GM23338 (cell line): ENCODE results near the gene DXO. TPM values are rescaled to one million over a fixed set of nuclear protein-coding genes. Genes with fewer than 3 reads are reported as not detected.

Experiments
- ATAC-seq: fragments of 200-7000 bp; cut with Tn5 transposase; 3 replicates; pipeline ENCODE4 v1.9.1; 2020
- DNase-seq: peaks from one replicate; pipeline ENCODE4 v3.0.0-alpha.2; 2015; ENCODE audit warnings: low spot score
- H2AFZ ChIP-seq: fragments of 200-600 bp; sonication (generic); 2 replicates; pipeline ENCODE4 v1.8.0; 2016; ENCODE audit warnings: antibody characterized with exemption, mild to moderate bottlenecking, moderate library complexity
- H3F3A ChIP-seq: fragments of 200-600 bp; sonication (generic); replicated peaks from 2 replicates; pipeline ENCODE4 v1.8.0; 2017; ENCODE audit warnings: antibody characterized with exemption, mixed run types, low read depth
- H3K27ac ChIP-seq: fragments of 200-600 bp; sonication (generic); 2 replicates; pipeline ENCODE4 v1.6.1; 2016; ENCODE audit warnings: low read depth
- H3K27me3 ChIP-seq: fragments of 200-600 bp; sonication (generic); 2 replicates; pipeline ENCODE4 v1.8.0; 2016; ENCODE audit warnings: mild to moderate bottlenecking, mixed run types, moderate library complexity; ENCODE audit not compliant: insufficient read depth
- H3K36me3 ChIP-seq: fragments of 200-600 bp; sonication (generic); 2 replicates; pipeline ENCODE4 v1.8.0; 2016; ENCODE audit warnings: mild to moderate bottlenecking; ENCODE audit not compliant: insufficient read depth
- H3K4me1 ChIP-seq: fragments of 200-600 bp; sonication (generic); 2 replicates; pipeline ENCODE4 v1.8.0; 2016; ENCODE audit warnings: mild to moderate bottlenecking, moderate library complexity; ENCODE audit not compliant: insufficient read depth
- H3K4me2 ChIP-seq: fragments of 200-600 bp; sonication (generic); 2 replicates; pipeline ENCODE4 v1.7.1; 2017; ENCODE audit warnings: mixed run types
- H3K4me3 ChIP-seq: fragments of 200-600 bp; sonication (generic); 2 replicates; pipeline ENCODE4 v1.6.1; 2016; ENCODE audit warnings: mixed run types
- H3K79me2 ChIP-seq: fragments of 200-600 bp; sonication (generic); replicated peaks from 2 replicates; pipeline ENCODE4 v1.8.0; 2017; ENCODE audit warnings: mild to moderate bottlenecking; ENCODE audit not compliant: insufficient read depth
- H3K9me2 ChIP-seq: fragments of 200-600 bp; sonication (generic); 2 replicates; pipeline ENCODE4 v1.8.0; 2017; ENCODE audit not compliant: insufficient read depth
- H4K20me1 ChIP-seq: fragments of 200-600 bp; sonication (generic); replicated peaks from 2 replicates; pipeline ENCODE4 v1.8.0; 2017; ENCODE audit warnings: mild to moderate bottlenecking; ENCODE audit not compliant: insufficient read depth
- H3K27ac Mint-ChIP-seq: 2 replicates; pipeline ENCODE4 v1.8.0; 2020; ENCODE audit warnings: inconsistent platforms, mild to moderate bottlenecking, moderate library complexity, mixed read lengths
- H3K27me3 Mint-ChIP-seq: 3 replicates; pipeline ENCODE4 v1.8.0; 2022; ENCODE audit warnings: low read depth, mild to moderate bottlenecking, moderate library complexity, mixed read lengths, inconsistent platforms; ENCODE audit not compliant: insufficient read depth, poor library complexity
- H3K36me3 Mint-ChIP-seq: 3 replicates; pipeline ENCODE4 v1.8.0; 2021; ENCODE audit warnings: low read depth, mild to moderate bottlenecking, inconsistent platforms, moderate library complexity, mixed read lengths
- H3K4me1 Mint-ChIP-seq: 3 replicates; pipeline ENCODE4 v1.8.0; 2020; ENCODE audit warnings: mild to moderate bottlenecking, inconsistent platforms, mixed read lengths
- H3K4me3 Mint-ChIP-seq: 3 replicates; pipeline ENCODE4 v1.8.0; 2021; ENCODE audit warnings: moderate library complexity, mild to moderate bottlenecking, inconsistent platforms, mixed read lengths
- H3K9me3 Mint-ChIP-seq: 3 replicates; pipeline ENCODE4 v1.8.0; 2020; ENCODE audit warnings: moderate library complexity, mild to moderate bottlenecking, inconsistent platforms, mixed read lengths
- CREB1 ChIP-seq: fragments of 250-450 bp; sonication (Bioruptor Pico); IDR thresholded peaks from 2 replicates; pipeline ENCODE4 v1.5.0; 2020; ENCODE audit warnings: low read depth, mild to moderate bottlenecking, moderate library complexity
- CTCF ChIP-seq, 2 experiments: fragments of 200-600 bp in 1 of 2; sonication (generic) in 1 of 2; conservative IDR thresholded peaks; 2 replicates each; pipeline versions ENCODE4 v1.5.1 to v1.6.1; 2016 to 2017; ENCODE audit warnings: antibody characterized with exemption in 2 of 2, low read depth in 2 of 2, mild to moderate bottlenecking in 2 of 2, moderate library complexity in 1 of 2
- ETS1 ChIP-seq: IDR thresholded peaks from 2 replicates; pipeline ENCODE4 v1.6.1; 2016; ENCODE audit warnings: antibody characterized with exemption
- EZH2 ChIP-seq: fragments of 200-600 bp; sonication (generic); IDR thresholded peaks from one replicate; pipeline ENCODE4 v1.8.0; 2017; ENCODE audit warnings: antibody characterized with exemption, mild to moderate bottlenecking, low read depth; ENCODE audit not compliant: unreplicated experiment
- EZH2phosphoT487 ChIP-seq: fragments of 200-600 bp; sonication (generic); IDR thresholded peaks from one replicate; pipeline ENCODE4 v1.8.1; 2018; ENCODE audit warnings: antibody characterized with exemption; ENCODE audit not compliant: unreplicated experiment
- JUNB ChIP-seq: IDR thresholded peaks from one replicate; pipeline ENCODE4 v1.6.1; 2016; ENCODE audit warnings: antibody characterized with exemption; ENCODE audit not compliant: unreplicated experiment
- NANOG ChIP-seq: IDR thresholded peaks from 2 replicates; pipeline ENCODE4 v1.6.1; 2016; ENCODE audit warnings: antibody characterized with exemption, borderline replicate concordance
- POLR2AphosphoS5 ChIP-seq: IDR thresholded peaks from 2 replicates; pipeline ENCODE4 v1.6.1; 2016; ENCODE audit warnings: antibody characterized with exemption, low read depth
- REST ChIP-seq: IDR thresholded peaks from one replicate; pipeline ENCODE4 v1.6.1; 2018; ENCODE audit warnings: antibody characterized with exemption; ENCODE audit not compliant: unreplicated experiment
- STAT1 ChIP-seq: IDR thresholded peaks from one replicate; pipeline ENCODE4 v1.6.1; 2016; ENCODE audit warnings: antibody characterized with exemption; ENCODE audit not compliant: unreplicated experiment
- ZNF114 ChIP-seq: fragments of 250-450 bp; sonication (Bioruptor Pico); IDR thresholded peaks from 2 replicates; pipeline ENCODE4 v1.5.0; 2020; ENCODE audit warnings: mild to moderate bottlenecking, moderate library complexity
- ZNF331 ChIP-seq: fragments of 250-450 bp; sonication (Bioruptor Pico); IDR thresholded peaks from 2 replicates; pipeline ENCODE4 v1.5.0; 2020; ENCODE audit warnings: low read depth, mild to moderate bottlenecking, moderate library complexity
- ZNF462 ChIP-seq: fragments of 250-450 bp; sonication (Bioruptor Pico); IDR thresholded peaks from 2 replicates; pipeline ENCODE4 v1.5.0; 2020; ENCODE audit warnings: mild to moderate bottlenecking, moderate library complexity
- polyA plus RNA-seq: library from polyadenylated mRNA; unstranded; fragments of >200 nt; fragmentation: Nextera tagmentation; extraction: Ambion mirVana; gene quantifications from 2 replicates; pipeline ENCODE4 v1.2.1, GENCODE V29; 2016
- total RNA-seq: library from RNA; depleted of rRNA; stranded (reverse); fragments of >200 nt; shearing (Covaris generic); gene quantifications from 2 replicates; pipeline ENCODE4 v1.2.3, GENCODE V29; 2014

Gene DXO
- total and polyA plus RNA-seq, 2 experiments from 2014 or later: 15.6 to 19.7 TPM

GRCh38 chr6:31952890-31953289 is 19.0 kb downstream of the DXO start:
- H3K27me3 Mint-ChIP-seq: peaks cover 8% of the 10 kb centered on the region
- Histone ChIP-seq H3K9me2 (no peaks in the 10 kb centered on the region), H3K79me2 (peaks cover 11% of the 10 kb centered on the region), H3F3A (0 out of 2 replicates have a peak, but pooled peaks cover 6% of the 10 kb centered on the region), H3K4me3 (no peak overlapping the region), H3K4me2 (no peak overlapping the region), H3K27me3 (no peaks in the 10 kb centered on the region), H2AFZ (no peak overlapping the region), H3K27ac (no peak overlapping the region), H3K4me1 (peaks cover 5% of the 10 kb centered on the region; the same call in 1 of the 2 replicates), H4K20me1 (no peaks in the 10 kb centered on the region; the same call in 1 of the 2 replicates), H3K36me3 (peaks cover 21% of the 10 kb centered on the region)
- peaks cover 4% of the 10 kb centered on the region; the same call in 2 of the 3 replicates for H3K4me1 Mint-ChIP-seq
- DNase-seq: no peak
- H3K4me3 Mint-ChIP-seq: no peak overlapping the region
- ATAC-seq: no peak
- H3K9me3 Mint-ChIP-seq: no peaks in the 10 kb centered on the region
- no peak overlapping the region for H3K27ac Mint-ChIP-seq
- peaks cover 49% of the 10 kb centered on the region for H3K36me3 Mint-ChIP-seq
- TF ChIP-seq CREB1 (CRISPR knock-in tag) (no peak), EZH2phosphoT487 (no peak), ZNF331 (CRISPR knock-in tag) (no peak), JUNB (no peak), ZNF114 (no peak), ETS1 (no peak), REST (no peak), CTCF (conservative IDR thresholded peaks at IDR 0.05; ENCODE audit: low read depth in 2 of 2) (no peak), NANOG (no peak), STAT1 (no peak), ZNF462 (CRISPR knock-in tag) (no peak), EZH2 (no peak), POLR2AphosphoS5 (no peak)
